GF-D8 (cell line): ENCODE measurements around the gene AHRR.
"Not testable (repeated sequence)": the region's sequence is repeated elsewhere in the genome, so short reads cannot be mapped to it uniquely, and the experiment has no call there.

Experiments
- DNase-seq: peaks from one replicate; lab custom pipeline; 2025; lab: John Stamatoyannopoulos, UW

The AHRR gene

DNA sequence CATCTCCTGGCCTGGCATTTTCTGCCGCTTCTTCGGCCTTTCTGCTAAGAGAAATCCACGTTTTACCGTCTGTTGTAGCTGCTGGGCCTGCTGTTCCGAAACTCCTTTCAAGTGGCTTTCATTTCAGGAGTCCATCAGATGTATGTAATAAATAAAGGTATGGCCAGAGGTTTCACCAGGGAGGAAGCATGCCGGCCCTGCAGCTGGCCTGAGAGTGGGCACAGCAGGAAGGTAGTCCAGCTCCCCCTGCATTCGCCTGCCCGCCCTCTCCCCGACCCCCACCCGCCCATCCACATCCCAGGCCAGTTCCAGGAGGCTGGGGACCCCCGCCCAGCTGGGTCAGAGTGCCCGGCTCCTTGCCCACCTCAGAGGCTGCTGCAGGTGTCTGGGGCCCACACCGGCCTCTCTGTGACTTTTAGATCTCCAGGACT, 75.0 kb downstream of the AHRR start:
- DNase-seq, result no peak

DNA sequence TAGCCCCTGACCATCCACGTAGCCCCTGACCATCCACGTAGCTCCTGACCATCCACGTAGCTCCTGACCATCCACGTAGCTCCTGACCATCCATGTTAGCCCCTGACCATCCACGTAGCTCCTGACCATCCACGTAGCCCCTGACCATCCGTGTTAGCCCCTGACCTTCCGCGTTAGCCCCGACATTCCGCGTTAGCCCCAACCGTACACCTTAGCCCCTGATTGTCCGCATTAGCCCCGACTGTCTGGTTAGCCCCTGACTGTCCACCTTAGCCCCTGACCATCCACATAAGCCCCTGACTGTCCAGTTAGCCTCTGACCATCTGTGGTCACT, 76.6 kb downstream of the AHRR start:
- not testable (repeated sequence) for DNase-seq

DNA sequence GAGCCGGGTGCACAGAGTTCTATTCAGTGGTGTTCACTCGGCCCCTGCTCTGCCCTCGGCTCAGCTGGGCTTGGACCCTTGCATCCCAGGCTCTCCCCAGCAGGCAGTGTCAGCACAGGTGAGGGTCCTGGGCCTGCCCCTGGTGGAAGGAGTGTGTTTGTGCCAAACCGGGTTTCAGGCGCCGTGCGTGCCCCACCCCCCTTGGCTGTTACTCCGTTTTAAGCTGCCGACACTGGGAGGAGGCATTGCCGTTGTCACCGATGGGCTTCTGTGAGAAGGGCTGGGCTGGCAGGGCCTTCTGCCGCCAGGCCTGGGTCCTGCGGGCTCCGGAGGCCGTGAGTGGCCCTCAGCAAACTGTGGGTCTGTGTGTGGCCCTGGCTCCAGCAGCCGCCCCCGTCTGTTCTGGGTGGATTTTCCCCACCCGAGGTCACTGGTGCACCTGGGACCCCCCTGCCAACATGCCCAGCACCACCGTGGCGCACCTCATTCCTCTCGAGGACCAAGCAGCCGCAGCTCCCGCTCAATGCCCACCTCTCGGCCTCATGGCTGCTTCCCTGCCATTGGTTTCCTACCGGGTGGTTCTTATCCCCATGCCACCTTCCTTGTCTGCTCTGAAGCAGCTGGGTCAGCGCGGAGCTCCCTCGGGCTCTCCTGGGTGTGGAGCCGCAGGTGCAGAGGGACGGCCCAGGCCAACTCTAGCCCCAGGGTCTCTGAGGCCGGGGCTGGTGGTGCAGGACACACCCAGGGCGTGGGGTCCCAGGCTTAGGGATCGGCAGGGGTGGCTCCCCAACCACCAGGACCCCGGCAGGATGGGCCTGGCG, 77.2 kb downstream of the AHRR start:
- DNase-seq, result no peak

DNA sequence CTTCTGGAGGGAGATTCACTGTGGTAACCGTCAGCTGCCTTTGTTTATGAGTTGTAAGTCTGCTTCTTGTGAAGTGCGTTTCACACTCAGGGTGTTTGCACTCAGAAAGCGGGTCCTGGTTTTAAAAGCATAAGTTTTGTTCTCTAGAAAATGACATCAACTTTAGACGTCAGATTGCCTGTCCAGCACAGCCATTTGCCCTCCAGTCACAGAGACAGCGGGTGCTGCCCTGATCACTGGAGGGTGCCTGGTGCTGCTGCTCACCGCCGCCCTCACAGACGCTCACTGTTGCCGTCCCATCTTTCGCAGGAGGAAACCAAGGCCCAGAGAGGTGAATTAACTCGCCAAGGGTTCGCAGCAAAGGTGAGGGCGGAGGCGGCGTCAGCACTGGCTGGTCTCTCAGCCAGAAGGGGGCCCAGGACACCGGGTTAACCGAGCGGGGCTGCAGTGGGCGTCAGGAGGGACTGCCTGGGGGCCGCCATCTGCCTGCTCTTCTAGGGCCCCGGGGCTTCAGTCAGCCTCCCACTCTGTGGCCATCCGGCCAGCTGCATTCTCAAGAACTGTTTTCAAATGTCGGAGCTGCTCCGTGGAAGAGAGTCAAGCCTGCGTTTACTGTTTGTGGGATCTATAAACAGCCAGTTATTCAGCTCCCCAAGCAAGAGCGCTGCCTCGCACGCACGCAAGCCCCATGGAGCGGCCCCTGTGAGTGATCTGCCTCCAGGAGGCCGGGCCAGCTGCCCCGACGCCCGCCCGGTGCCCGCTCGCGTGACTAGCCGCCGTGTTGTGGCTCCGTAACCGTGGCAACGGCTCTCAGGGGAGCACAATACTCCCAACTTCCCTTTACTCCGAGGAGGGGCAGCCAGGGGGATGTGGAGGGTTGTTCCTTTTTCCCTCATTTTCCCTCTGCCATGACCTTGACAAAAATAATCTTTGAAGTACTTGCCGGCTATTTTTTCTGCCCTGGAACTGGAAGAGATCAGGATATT, 78.1 kb downstream of the AHRR start:
- DNase-seq, result peak; percentile 79

DNA sequence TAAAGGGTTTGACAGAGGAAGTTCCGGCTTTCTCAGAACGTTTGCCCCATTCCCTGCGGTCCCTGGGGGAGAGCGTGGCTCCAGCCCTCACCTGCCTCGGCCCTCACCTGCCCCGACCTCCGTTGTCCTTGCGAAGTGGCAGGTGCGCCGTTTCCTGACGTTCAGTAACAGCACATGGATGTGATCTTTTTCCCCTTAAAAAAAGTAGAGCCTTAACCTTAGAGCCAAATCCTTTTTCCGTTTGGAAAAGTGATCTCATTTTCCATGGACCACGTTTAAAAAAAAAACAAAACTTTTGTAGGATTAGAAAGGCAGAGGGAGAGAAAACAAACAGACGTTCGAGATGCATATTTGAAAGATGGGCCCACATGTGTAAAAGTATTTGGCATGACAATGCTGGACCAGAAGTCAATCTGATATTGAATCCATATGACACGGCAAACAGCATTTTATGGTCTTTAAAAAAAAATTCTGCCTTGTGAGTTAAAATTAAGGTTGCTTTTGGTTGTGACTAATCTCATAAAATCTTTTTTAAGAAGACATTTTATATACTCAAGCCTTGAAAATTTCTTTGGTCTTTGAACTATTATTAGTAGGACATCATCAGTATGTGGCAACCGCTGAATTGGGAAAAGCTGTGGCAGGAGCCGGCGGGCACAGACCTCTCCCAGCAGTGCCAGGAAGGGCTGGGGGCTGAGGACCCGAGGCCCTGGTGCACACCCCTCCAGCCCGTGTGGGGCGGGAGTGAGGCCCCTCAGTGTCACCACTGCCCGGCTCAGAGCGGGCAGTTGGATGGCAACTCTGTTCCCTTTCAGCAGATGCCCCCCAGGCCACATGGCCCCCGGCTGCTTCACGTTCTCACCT, 79.0 kb downstream of the AHRR start:
- no peak for DNase-seq

DNA sequence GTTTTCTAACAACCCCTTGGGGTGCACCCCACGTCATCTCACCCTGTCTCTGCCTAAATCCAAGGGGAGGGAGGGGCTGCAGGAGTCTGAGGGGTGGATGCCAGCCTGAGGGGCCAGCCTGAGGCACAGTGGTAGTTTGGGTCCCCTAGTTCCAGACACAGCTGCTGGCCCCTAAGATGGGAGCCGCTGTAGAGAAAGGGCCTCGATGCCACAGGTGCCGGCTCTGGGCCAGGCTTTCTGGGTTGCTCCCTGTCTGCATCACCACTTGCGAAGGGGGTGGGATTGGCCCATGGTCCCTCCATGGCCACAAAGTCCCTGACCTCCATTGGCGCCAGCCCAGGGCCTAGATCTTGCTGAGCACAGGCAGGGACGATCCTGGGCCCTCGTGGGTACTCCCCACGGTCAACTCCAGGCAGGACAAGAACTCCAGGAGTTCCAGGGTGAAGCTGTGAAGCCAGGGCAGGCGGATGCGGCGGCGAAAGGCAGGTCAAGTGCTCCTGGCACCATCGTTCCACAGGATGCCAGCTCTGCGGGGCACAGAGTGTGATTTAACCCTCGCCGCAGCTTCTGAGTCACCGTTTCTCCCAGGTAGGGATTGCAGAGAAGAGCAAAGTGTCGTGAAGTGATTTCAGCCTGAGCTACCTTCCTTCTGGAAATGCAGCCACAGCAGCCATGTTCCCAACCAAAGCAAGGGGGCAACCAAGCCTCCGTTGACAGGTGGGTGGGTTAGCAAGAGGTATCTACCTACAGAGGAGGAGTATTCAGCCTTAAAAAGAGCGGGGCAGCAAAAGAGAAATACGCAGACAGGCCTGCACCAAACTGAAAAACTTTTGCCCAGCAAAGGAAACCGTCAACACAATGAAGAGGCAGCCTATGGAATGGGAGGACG, 79.9 kb downstream of the AHRR start:
- DNase-seq, result no peak

DNA sequence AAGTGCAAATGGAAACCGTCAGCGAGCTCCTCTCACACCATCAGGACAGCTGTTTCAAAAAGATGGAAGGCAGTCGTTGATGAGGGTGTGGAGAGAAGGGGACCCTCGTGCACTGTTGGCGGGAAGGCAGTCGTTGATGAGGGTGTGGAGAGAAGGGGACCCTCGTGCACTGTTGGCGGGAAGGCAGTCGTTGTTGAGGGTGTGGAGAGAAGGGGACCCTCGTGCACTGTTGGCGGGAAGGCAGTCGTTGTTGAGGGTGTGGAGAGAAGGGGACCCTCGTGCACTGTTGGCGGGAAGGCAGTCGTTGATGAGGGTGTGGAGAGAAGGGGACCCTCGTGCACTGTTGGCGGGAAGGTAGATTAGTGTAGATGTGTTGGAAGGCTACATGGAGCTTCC, 80.7 kb downstream of the AHRR start:
- DNase-seq, result not testable (repeated sequence)

DNA sequence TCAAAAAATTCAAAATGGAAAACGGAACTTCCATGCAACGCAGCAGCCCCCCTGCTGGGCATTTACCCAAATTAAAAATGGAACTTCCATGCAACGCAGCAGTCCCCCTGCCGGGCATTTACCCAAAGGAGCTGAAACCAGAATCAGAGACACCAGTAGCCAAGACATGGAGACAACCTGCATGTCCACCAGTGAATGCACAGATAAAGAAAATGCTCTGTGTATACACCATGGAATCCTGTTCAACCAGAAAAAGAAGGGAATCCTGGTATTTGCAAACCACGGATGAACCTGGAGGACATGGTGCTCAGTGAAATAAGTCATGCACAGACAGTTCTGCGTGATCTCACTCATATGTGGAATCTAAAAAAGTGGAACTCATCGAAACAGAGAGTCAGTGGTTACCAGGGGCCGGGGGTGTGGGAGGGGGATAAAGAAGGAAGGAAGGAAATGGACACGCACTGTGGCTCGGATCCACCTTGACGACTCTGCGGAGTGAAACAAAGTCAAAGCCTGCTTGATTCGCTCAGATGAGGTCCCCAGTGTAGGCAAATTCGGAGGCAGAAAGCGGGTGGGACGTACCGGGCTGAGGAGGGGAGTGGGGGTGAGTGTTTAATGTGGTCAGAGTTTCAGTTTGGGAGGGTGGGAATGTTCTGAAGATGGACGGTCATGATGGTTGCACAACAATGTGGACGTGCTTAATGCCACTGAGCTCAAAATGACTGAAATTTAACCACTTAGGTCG, 81.3 kb downstream of the AHRR start:
- DNase-seq, result no peak

DNA sequence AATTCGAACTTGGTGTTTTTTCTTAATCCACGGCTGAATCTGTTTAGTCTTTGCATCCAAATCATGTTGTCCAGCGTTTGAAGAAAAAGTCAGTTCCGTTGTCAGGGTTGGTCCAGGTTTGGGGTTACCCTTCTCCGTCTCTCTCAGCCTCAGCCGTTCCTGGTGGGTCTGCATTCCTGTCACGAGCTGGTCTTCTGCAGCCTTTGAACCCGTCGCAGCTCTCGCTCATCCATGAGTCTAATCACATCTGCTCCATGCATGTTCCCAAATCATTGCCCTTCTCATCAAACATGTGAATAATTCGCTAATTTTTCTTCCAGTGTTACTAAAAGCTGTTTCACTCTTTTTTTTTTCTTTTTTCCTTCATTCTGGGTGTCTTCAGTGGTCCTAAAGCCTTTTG, 82.5 kb downstream of the AHRR start:
- DNase-seq, result no peak

DNA sequence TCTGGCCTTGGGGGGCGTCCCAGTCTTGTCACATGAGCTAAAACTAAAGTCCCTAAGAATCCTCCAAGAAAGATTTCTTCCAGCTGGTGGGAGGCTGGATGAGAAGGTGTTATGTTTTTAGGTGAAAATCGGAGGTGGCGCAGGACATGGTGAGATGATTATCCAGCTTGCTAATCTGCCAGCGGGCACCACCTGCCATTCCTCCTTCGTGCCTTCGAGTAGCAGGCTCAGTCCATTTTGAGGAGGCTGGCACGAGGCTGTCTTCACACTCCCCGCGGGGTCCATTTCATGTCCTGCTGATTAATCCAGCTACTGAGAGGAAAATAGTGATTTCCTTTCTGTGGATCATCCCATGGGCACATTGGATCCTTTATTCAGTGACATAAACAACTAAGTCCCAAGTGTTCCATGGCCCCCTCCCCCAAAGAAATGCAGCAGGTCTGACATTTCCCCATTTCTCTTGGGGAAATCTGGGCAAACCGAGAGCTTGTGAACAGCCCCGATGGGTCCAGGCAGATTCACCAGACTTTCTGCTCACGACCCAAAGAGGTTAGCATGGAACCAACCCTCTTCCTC, 83.2 kb downstream of the AHRR start:
- DNase-seq, result no peak

DNA sequence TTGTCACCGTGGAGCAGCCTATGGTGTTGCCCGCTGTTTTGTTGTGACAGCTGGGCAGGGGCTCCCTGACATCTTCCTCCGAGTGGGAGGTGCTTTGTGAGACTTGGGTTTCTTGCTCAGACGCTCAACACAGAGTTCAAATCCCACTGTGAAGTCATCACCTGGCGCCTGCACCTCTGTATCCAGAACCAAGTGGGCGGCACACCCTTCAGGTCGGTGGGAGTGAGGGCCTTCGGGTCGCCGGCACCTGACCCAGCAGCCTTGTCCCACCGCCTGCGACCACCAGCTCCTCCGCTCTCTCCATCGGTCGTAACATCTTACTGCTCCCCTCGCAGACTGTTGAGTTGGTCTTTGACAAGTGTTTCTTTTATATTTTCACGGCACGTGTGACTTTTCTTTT, 83.9 kb downstream of the AHRR start:
- DNase-seq, result no peak

DNA sequence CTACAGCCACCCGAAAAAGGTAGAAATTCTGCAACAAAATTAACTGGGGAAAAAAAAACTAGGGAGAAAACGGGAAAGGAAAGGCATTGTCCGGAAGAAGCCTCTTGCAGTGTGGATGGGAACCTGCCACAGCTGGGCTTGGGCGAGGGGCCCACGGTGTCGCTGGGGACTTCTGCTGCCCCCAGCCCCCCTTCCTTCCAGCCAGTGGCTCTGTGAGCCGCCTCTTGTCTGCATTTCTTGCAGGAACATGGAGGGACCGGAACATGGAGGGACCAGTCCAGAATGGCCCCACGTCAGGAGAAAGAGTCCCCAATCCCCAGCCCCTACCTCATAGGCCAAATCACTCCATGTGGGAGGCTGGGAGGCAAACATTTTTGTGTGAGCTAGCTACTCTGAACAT, 84.5 kb downstream of the AHRR start:
- DNase-seq, result no peak

DNA sequence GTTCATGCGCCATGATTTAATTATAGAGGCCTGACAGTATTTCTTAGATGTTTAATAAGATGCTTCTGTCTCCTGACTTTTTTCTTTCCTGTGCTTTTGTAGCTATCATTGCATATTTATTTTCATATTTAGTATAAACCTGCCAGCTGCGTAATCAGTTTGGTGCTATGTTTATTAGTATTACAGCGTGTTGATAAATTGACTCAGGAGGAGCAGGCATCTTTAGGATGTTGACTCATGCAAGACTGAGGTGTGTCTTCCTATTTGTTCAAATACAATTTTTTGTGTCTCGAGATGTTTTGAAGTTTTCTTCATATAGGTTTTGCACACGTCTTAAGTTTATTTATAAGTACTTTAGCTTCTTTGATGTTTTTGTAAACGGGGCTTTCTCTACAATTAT, 85.5 kb downstream of the AHRR start:
- DNase-seq, result no peak

DNA sequence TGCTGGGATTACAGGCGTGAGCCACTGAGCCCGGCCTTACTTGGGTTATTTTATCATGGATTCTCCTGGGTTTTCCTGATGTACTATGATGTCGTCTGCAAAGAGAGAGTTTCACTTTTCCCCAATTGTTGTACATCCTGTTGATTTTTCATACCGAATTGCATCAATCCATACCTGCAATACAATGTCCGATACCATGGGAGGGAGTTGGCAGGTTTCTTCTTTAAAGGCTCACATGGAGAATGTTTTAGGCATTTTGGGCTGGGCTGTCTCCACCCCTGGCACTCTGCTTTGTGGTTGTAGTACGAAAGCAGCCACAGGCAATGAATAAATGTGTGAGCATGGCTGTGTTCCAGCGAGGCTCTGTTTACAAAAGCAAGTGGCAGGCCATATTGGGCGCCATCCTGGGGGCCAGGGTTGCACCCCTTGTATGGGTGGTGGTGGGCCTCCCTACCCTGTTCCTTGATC, 86.3 kb downstream of the AHRR start:
- DNase-seq, result no peak

DNA sequence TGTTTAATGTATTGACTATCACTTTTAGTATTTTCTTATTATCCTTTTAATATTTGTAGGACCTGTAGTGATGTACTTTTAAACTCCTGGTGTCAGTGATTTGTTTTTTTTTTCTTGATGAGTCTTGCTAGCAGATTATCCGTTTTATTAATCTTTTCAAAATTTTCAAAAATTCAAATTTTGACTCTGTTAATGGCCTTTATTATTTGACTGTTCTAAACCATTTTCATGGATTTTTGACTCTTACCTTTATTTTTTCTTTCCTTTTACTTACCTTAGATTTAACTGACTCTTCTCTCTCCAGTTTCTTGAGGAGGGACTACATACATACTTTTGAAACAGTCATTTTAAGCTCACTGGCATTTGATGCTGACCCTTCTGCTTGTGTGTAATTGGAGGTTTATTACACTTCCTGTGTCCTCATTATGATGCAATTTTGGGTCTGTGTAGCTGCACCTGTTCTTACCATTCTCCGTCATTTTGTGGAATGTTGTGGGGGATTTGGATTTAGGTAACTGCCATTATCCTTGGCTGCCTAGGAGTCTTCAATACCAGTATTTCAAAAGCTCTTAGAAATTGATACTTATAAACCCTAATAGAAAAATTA, 89.5 kb downstream of the AHRR start:
- DNase-seq, result no peak

DNA sequence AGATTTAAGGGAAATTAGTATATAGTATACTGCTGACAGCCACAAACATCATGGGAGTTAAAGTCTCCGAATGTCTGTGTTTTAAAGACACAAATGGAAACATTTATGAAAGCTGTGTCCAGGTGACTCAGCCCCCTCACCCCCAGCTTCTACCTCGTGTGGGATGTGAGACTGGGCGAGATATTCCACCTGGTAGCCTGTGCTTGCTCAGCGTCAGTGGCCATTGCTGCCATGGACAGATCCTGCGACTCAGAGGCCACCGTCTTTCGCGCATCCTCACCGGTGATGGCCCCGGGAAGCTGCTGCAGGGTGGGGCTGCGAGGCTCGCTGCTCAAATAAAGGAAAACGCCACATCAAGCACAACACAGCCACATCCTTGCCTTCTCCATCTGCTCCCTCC, 90.2 kb downstream of the AHRR start:
- no peak for DNase-seq

DNA sequence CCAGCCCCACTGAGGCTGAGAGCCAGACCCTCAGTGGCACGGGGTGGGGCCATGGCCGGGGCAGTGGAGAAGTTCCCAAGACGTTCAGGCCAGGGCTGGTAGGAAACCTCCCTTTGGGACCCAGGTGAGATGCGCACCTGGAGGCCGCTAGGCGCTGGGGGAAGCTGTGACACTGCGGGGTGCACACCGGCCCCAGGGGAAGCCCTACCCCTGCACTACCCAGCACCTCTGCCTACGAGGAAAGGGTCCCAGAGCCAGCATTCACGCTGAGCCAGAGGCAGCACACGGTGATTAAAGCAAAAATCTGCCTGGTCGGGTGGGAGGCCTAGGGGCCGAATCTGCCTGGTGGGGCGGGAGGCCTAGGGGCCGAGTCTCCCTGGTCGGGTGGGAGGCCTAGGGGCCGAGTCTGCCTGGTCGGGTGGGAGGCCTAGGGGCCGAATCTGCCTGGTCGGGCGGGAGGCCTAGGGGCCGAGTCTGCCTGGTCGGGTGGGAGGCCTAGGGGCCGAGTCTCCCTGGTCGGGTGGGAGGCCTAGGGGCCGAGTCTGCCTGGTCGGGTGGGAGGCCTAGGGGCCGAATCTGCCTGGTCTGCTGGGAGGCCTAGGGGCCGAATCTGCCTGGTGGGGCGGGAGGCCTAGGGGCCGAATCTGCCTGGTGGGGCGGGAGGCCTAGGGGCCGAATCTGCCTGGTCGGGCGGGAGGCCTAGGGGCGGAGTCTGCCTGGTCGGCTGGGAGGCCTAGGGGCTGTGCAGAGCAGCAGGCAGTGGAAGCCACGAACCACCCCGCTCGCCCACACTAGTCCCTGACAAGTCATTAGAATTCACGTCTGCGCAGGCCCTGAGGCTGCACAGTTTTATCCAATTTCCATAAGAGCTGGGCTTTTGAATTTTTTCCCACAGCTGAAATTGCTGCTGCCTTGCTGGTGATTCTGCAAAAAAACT, 93.7 kb downstream of the AHRR start:
- DNase-seq, result not testable (repeated sequence)

DNA sequence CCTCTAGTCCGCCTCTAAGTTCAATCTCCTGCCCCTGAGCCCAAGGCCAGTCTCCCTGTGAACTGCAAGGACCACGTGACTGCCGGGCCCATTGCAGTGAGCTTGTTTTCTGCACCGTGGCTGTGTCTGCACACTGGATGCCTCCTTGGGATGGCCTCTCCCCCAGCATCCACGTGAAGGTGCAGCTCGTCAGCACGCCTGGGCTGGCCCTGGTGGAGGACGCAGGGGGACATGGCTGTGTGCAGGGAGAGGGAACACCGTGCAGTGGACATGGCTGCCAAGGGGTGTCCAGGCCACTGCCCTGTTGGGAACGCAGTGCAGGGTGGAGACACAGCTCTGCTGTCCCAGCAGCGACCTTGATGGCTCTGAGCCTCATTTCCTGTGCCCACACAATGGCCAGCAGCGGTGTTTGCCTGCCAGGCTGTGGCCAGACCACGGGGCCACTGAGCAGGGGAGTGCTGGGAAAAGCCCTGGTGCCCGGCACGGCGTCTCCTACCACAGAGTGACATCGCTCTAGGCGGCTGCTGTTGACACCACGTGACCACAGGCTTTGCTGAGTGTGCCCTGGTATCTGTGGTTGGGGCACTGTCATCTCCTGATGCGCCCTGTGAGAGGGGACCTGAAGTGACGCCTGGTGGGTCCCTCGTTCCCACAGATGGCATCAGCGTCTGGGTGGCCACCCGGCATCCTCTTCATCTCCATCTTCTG, 94.6 kb downstream of the AHRR start:
- DNase-seq, result no peak
